ENCODE data around the gene AMACR. TPM values are rescaled to one million over a fixed set of nuclear protein-coding genes. Genes with fewer than 3 reads are reported as not detected.
"Not testable (repeated sequence)": the region's sequence is repeated elsewhere in the genome, so short reads cannot be mapped to it uniquely, and the experiment has no call there.

AMACR gene
- polyA plus RNA-seq, 1 donor from 2014 or later = 28.5 TPM

GRCh38 chr5:34031966-34032365, 24.1 kb upstream of the AMACR start:
- H2AFZ ChIP-seq (ENCODE audit: low read depth, low read length) = no peak overlapping the region
- H3K4me2 ChIP-seq (ENCODE audit: low read length) = no peak overlapping the region
- no peak for TF ChIP-seq REST (IDR thresholded peaks at IDR 0.05; ENCODE audit: borderline replicate concordance)
- TF ChIP-seq TAF1 (IDR thresholded peaks at IDR 0.05; ENCODE audit: low read depth) = no peak
- no peak for TF ChIP-seq EP300 (conservative IDR thresholded peaks at IDR 0.05; ENCODE audit: poor library complexity, severe bottlenecking)
- no peak for TF ChIP-seq EZH2 (IDR thresholded peaks at IDR 0.05; ENCODE audit: borderline replicate concordance, insufficient read depth, low read length, poor library complexity, severe bottlenecking)
- no peak overlapping the region for H3K4me3 ChIP-seq (ENCODE audit: low read length)
- H3K9me2 ChIP-seq (ENCODE audit: insufficient read depth, low read length) = no peaks in the 10 kb centered on the region
- no peaks in the 10 kb centered on the region for H3K27me3 ChIP-seq (ENCODE audit: insufficient read depth, low read depth, low read length)
- no peak overlapping the region for H3K9ac ChIP-seq (ENCODE audit: low read length)
- H3F3A ChIP-seq (ENCODE audit: insufficient read depth, low read length, poor library complexity, severe bottlenecking) = no peaks in the 10 kb centered on the region
- no peaks in the 10 kb centered on the region for H4K20me1 ChIP-seq (ENCODE audit: insufficient read depth)
- no peak overlapping the region for H3K27ac ChIP-seq (ENCODE audit: low read length)
- peaks cover 13% of the 10 kb centered on the region for H3K36me3 ChIP-seq (ENCODE audit: insufficient read depth, low read length)
- H3K9me3 ChIP-seq (ENCODE audit: low read length) = no peaks in the 10 kb centered on the region
- no peaks in the 10 kb centered on the region for H3K79me2 ChIP-seq (replicated peaks; ENCODE audit: insufficient read depth, low read length)

GRCh38 chr5:34031117-34031516, 23.3 kb upstream of the AMACR start:
- Histone ChIP-seq H3K79me2 (replicated peaks; ENCODE audit: insufficient read depth, low read length) (no peaks in the 10 kb centered on the region), H4K20me1 (ENCODE audit: insufficient read depth) (no peaks in the 10 kb centered on the region), H3K9me2 (ENCODE audit: insufficient read depth, low read length) (no peaks in the 10 kb centered on the region), H3K4me3 (ENCODE audit: low read length) (no peak overlapping the region), H3K9ac (ENCODE audit: low read length) (no peak overlapping the region), H3K4me2 (ENCODE audit: low read length) (no peak overlapping the region), H3K27ac (ENCODE audit: low read length) (no peak overlapping the region), H3K9me3 (ENCODE audit: low read length) (no peaks in the 10 kb centered on the region), H3K36me3 (ENCODE audit: insufficient read depth, low read length) (peaks cover 13% of the 10 kb centered on the region), H3F3A (ENCODE audit: insufficient read depth, low read length, poor library complexity, severe bottlenecking) (no peaks in the 10 kb centered on the region), H2AFZ (ENCODE audit: low read depth, low read length) (no peak overlapping the region), H3K27me3 (ENCODE audit: insufficient read depth, low read depth, low read length) (no peaks in the 10 kb centered on the region)
- no peak for TF ChIP-seq REST (IDR thresholded peaks at IDR 0.05; ENCODE audit: borderline replicate concordance)

GRCh38 chr5:34030585-34030984, 22.7 kb upstream of the AMACR start:
- H4K20me1 ChIP-seq (ENCODE audit: insufficient read depth); H3F3A ChIP-seq (ENCODE audit: insufficient read depth, low read length, poor library complexity, severe bottlenecking); H3K9ac ChIP-seq (ENCODE audit: low read length); H3K27me3 ChIP-seq (ENCODE audit: insufficient read depth, low read depth, low read length); H3K27ac ChIP-seq (ENCODE audit: low read length); H3K9me3 ChIP-seq (ENCODE audit: low read length); H3K9me2 ChIP-seq (ENCODE audit: insufficient read depth, low read length); H3K4me3 ChIP-seq (ENCODE audit: low read length); H2AFZ ChIP-seq (ENCODE audit: low read depth, low read length); H3K4me2 ChIP-seq (ENCODE audit: low read length); H3K79me2 ChIP-seq (replicated peaks; ENCODE audit: insufficient read depth, low read length): not testable (repeated sequence)
- peaks cover 13% of the 10 kb centered on the region for H3K36me3 ChIP-seq (ENCODE audit: insufficient read depth, low read length)
